CD4-positive, alpha-beta memory T cell (primary cell): ENCODE measurements around the gene DIABLO. TPM values are rescaled to one million over a fixed set of nuclear protein-coding genes. Genes with fewer than 3 reads are reported as not detected.
"Not testable (repeated sequence)": the region's sequence is repeated elsewhere in the genome, so short reads cannot be mapped to it uniquely, and the experiment has no call there.

Experiments used
- CTCF ChIA-PET: fragments of 350-600 bp; sonication (Branson Sonifier 250); formaldehyde crosslinking; loops from one replicate; lab custom pipeline; 2021; ENCODE audit warnings: inconsistent platforms; ENCODE audit not compliant: partially characterized antibody; lab: Charles Lee
- POLR2A ChIA-PET: fragments of 350-600 bp; sonication (Branson Sonifier 250); formaldehyde crosslinking; loops from one replicate; lab custom pipeline; 2021; ENCODE audit not compliant: partially characterized antibody; lab: Charles Lee
- DNase-seq, 5 donors: peaks; one replicate each; pipeline versions ENCODE4 v3.0.0 to v3.0.0-alpha.2; 2020 to 2022; ENCODE audit warnings: mixed read lengths in 1 of 5
- H3K27ac ChIP-seq: one replicate; pipeline ENCODE4 v1.7.0; 2013; ENCODE audit warnings: low read depth, low read length
- H3K27me3 ChIP-seq: 2 replicates; pipeline ENCODE4 v1.7.0; 2013; ENCODE audit warnings: mild to moderate bottlenecking, low read length, moderate library complexity; ENCODE audit not compliant: insufficient read depth
- H3K36me3 ChIP-seq: 2 replicates; pipeline ENCODE4 v1.7.0; 2013; ENCODE audit warnings: mild to moderate bottlenecking, low read length, moderate library complexity; ENCODE audit not compliant: insufficient read depth
- H3K4me1 ChIP-seq: 2 replicates; pipeline ENCODE4 v1.7.0; 2013; ENCODE audit warnings: mild to moderate bottlenecking, low read length, moderate library complexity; ENCODE audit not compliant: insufficient read depth
- H3K4me3 ChIP-seq, 2 donors: one replicate each; pipeline ENCODE4 v1.7.0; 2013; ENCODE audit warnings: low read length in 2 of 2, mild to moderate bottlenecking in 1 of 2
- H3K9me3 ChIP-seq, 2 donors: one replicate each; pipeline ENCODE4 v1.7.0; 2013; ENCODE audit warnings: low read length in 2 of 2, control low read depth in 1 of 2; ENCODE audit not compliant: control insufficient read depth in 1 of 2
- H3K27ac Mint-ChIP-seq, 7 donors: one replicate each; pipeline ENCODE4 v1.8.0; 2020 to 2021; ENCODE audit warnings: mixed read lengths in 7 of 7, mild to moderate bottlenecking in 6 of 7, inconsistent platforms in 3 of 7, moderate library complexity in 3 of 7
- H3K27me3 Mint-ChIP-seq, 2 donors: one replicate each; pipeline ENCODE4 v1.8.0; 2020 to 2021; ENCODE audit warnings: mixed read lengths in 2 of 2
- H3K36me3 Mint-ChIP-seq, 2 donors: one replicate each; pipeline ENCODE4 v1.8.0; 2020 to 2021; ENCODE audit warnings: mixed read lengths in 2 of 2, inconsistent platforms in 1 of 2, mild to moderate bottlenecking in 1 of 2
- H3K4me1 Mint-ChIP-seq, 4 donors: one replicate each; pipeline ENCODE4 v1.8.0; 2020 to 2021; ENCODE audit warnings: mixed read lengths in 4 of 4, mild to moderate bottlenecking in 1 of 4
- H3K4me3 Mint-ChIP-seq, 8 donors: one replicate each; pipeline ENCODE4 v1.8.0; 2020 to 2021; ENCODE audit warnings: mixed read lengths in 8 of 8, mild to moderate bottlenecking in 7 of 8, moderate library complexity in 6 of 8, inconsistent platforms in 3 of 8
- H3K9me3 Mint-ChIP-seq, 8 donors: one replicate each; pipeline ENCODE4 v1.8.0; 2020 to 2021; ENCODE audit warnings: mixed read lengths in 8 of 8, mild to moderate bottlenecking in 5 of 8, inconsistent platforms in 3 of 8, moderate library complexity in 1 of 8
- intact Hi-C: fragments of 100-400 bp; cut with micrococcal nuclease; formaldehyde crosslinking; loops from one replicate; pipeline ENCODE4 v1.15.1; 2023
- polyA plus RNA-seq, 2 donors: library from polyadenylated mRNA; unstranded; fragments of 300-500 nt; fragmentation: Illumina TruSeq; gene quantifications; one replicate each; pipeline ENCODE4 v1.2.3, GENCODE V29; 2021
- total RNA-seq, 2 experiments: library from RNA; stranded (reverse); gene quantifications; one replicate each; pipeline ENCODE4 v1.2.3, GENCODE V29; 2021

DIABLO gene
- total RNA-seq (10 to 100 TPM; 40.0 to 44.1 TPM), polyA plus RNA-seq (10 to 100 TPM; 61.7 to 62.0 TPM)

- H3K27me3 ChIP-seq, result no peaks in the 10 kb centered on the region
- intact Hi-C loops, result loop anchor here (1.0 to 10.0 kb wide), 9 partner anchors 18 to 821 kb away; partner anchors contain the start of genes KNTC1, OGFOD2, RNF34 and VPS33A
- peak within 1 kb of the TSS; percentile 88 to 93 (median 91) for H3K4me3 Mint-ChIP-seq
- H3K27ac ChIP-seq, result peak within 1 kb of the TSS; percentile 99
- H3K27ac Mint-ChIP-seq, result peak within 1 kb of the TSS; percentile 90 to 98 (median 96)
- CTCF ChIA-PET, result interaction anchor here (1.0 to 5.4 kb wide), 3 partner anchors 19 to 41 kb away, joined by 3 to 28 read pairs (median 10); partner anchors contain the start of gene B3GNT4
- no peaks in the 10 kb centered on the region for H3K9me3 ChIP-seq
- H3K4me3 ChIP-seq, result peak within 1 kb of the TSS; percentile 63 to 76
- H3K9me3 Mint-ChIP-seq, result no peaks in the 10 kb centered on the region
- H3K27me3 Mint-ChIP-seq, result no peaks in the 10 kb centered on the region
- DNase-seq, result peak; percentile 100
- peaks cover 36% of the 10 kb centered on the region for H3K4me1 ChIP-seq
- peaks cover 17 to 45% of the 10 kb centered on the region in 2 donors for H3K36me3 Mint-ChIP-seq
- peaks cover 24% of the 10 kb centered on the region for H3K36me3 ChIP-seq
- H3K4me1 Mint-ChIP-seq, result peaks cover 25 to 56% (median 39%) of the 10 kb centered on the region in 4 donors
- POLR2A ChIA-PET, result interaction anchor here (0.7 to 9.5 kb wide), 22 partner anchors 9 to 1139 kb away, joined by 3 to 155 read pairs (median 6); partner anchors contain the start of genes B3GNT4, CFAP251, DENR and KNTC1
Measured at GRCh38 chr12:122225683-122226365, at the start of gene DIABLO. TSS of gene DIABLO (minus strand) at chr12:122226052. CDS start at chr12:122226014, 38 bp downstream.

GRCh38 chr12:122275459-122275858 lies 49.6 kb upstream of the DIABLO start:
- Mint-ChIP-seq H3K4me1 (no peaks in the 10 kb centered on the region), H3K36me3 (peaks cover 36 to 46% of the 10 kb centered on the region in 2 donors), H3K4me3 (peak overlapping the region in 1 of 8 donors; percentile 35), H3K27me3 (no peaks in the 10 kb centered on the region), H3K27ac (no peak overlapping the region), H3K9me3 (no peaks in the 10 kb centered on the region)
- Histone ChIP-seq H3K27me3 (no peaks in the 10 kb centered on the region), H3K4me3 (no peak overlapping the region), H3K36me3 (peaks cover 23% of the 10 kb centered on the region), H3K27ac (no peak overlapping the region), H3K9me3 (no peaks in the 10 kb centered on the region), H3K4me1 (no peaks in the 10 kb centered on the region)
- intact Hi-C loops, result no loop called here
- DNase-seq, result no peak
- ChIA-PET CTCF (no interaction called here), POLR2A (no interaction called here)

GRCh38 chr12:122266230-122266901 lies 40.5 kb upstream of the DIABLO start, which contains the start of gene VPS33A:
TSS of gene VPS33A (minus strand) at chr12:122266494. CDS start at chr12:122266408, 86 bp downstream.
- CTCF ChIA-PET, result interaction anchor here (0.7 to 2.8 kb wide), 19 partner anchors 12 to 1082 kb away, joined by 3 to 35 read pairs (median 5); partner anchors contain the start of gene DIABLO
- Mint-ChIP-seq H3K9me3 (peaks cover 0 to 9% (median 1%) of the 10 kb centered on the region in 8 donors), H3K4me1 (peaks cover 14 to 37% (median 25%) of the 10 kb centered on the region in 4 donors), H3K4me3 (peak within 1 kb of the TSS; percentile 96 to 99 (median 98)), H3K27me3 (peaks cover 0 to 4% of the 10 kb centered on the region in 2 donors), H3K27ac (peak within 1 kb of the TSS; percentile 99 to 100 (median 99)), H3K36me3 (peaks cover 10 to 38% of the 10 kb centered on the region in 2 donors)
- DNase-seq, result peak; percentile 88 to 93 (median 91)
- Histone ChIP-seq H3K4me3 (peak within 1 kb of the TSS; percentile 70 to 99), H3K27ac (peak within 1 kb of the TSS; percentile 81), H3K4me1 (peaks cover 23% of the 10 kb centered on the region), H3K9me3 (no peaks in the 10 kb centered on the region), H3K27me3 (no peaks in the 10 kb centered on the region), H3K36me3 (peaks cover 8% of the 10 kb centered on the region)
- POLR2A ChIA-PET, result interaction anchor here (0.6 to 9.3 kb wide), 13 partner anchors 9 to 1799 kb away, joined by 3 to 128 read pairs (median 4); partner anchors contain the start of genes DIABLO, KNTC1 and RSRC2
- intact Hi-C loops, result loop anchor here (1.0 to 2.0 kb wide), 4 partner anchors 22 to 212 kb away; partner anchors contain the start of gene DIABLO

GRCh38 chr12:122265886-122266229 lies 40.0 kb upstream of the DIABLO start:
- peak overlapping the region; percentile 96 to 99 (median 98) for H3K4me3 Mint-ChIP-seq
- intact Hi-C loops, result loop anchor here (1.0 to 2.0 kb wide), 4 partner anchors 22 to 212 kb away; partner anchors contain the start of gene DIABLO
- CTCF ChIA-PET, result interaction anchor here (0.9 to 2.8 kb wide), 4 partner anchors 13 to 91 kb away, joined by 3 to 35 read pairs (median 6); no protein-coding TSS in a partner anchor
- H3K27ac Mint-ChIP-seq, result peak overlapping the region; percentile 99 to 100 (median 99)
- Histone ChIP-seq H3K27ac (peak overlapping the region; percentile 81), H3K4me1 (peaks cover 23% of the 10 kb centered on the region), H3K36me3 (peaks cover 10% of the 10 kb centered on the region), H3K4me3 (peak overlapping the region; percentile 70 to 99), H3K9me3 (no peaks in the 10 kb centered on the region), H3K27me3 (no peaks in the 10 kb centered on the region)
- peaks cover 0 to 4% of the 10 kb centered on the region in 2 donors for H3K27me3 Mint-ChIP-seq
- POLR2A ChIA-PET, result interaction anchor here (0.6 to 9.3 kb wide), 8 partner anchors 9 to 1798 kb away, joined by 3 to 128 read pairs (median 4); partner anchors contain the start of genes DIABLO, KNTC1 and RSRC2
- H3K36me3 Mint-ChIP-seq, result peaks cover 15 to 43% of the 10 kb centered on the region in 2 donors
- DNase-seq, result peak in 1 of 5 donors; percentile 70
- H3K9me3 Mint-ChIP-seq, result peaks cover 0 to 9% (median 1%) of the 10 kb centered on the region in 8 donors
- peaks cover 15 to 42% (median 25%) of the 10 kb centered on the region in 4 donors for H3K4me1 Mint-ChIP-seq

GRCh38 chr12:122265476-122265875 lies 39.6 kb upstream of the DIABLO start:
- peak overlapping the region; percentile 99 to 100 (median 99) for H3K27ac Mint-ChIP-seq
- intact Hi-C loops, result no loop called here
- peaks cover 14% of the 10 kb centered on the region for H3K36me3 ChIP-seq
- peaks cover 23% of the 10 kb centered on the region for H3K4me1 ChIP-seq
- CTCF ChIA-PET, result interaction anchor here (1.3 to 2.8 kb wide), 3 partner anchors 13 to 21 kb away, joined by 5 to 35 read pairs (median 6); no protein-coding TSS in a partner anchor
- H3K9me3 Mint-ChIP-seq, result peaks cover 0 to 9% (median 1%) of the 10 kb centered on the region in 8 donors
- peak overlapping the region; percentile 70 to 99 for H3K4me3 ChIP-seq
- H3K4me3 Mint-ChIP-seq, result peak overlapping the region; percentile 96 to 99 (median 98)
- peak in 3 of 5 donors; percentile 27 to 51 (median 45) for DNase-seq
- H3K27me3 Mint-ChIP-seq, result peaks cover 0 to 4% of the 10 kb centered on the region in 2 donors
- POLR2A ChIA-PET, result interaction anchor here (0.9 to 9.3 kb wide), 6 partner anchors 8 to 40 kb away, joined by 3 to 128 read pairs (median 4); partner anchors contain the start of gene DIABLO
- H3K36me3 Mint-ChIP-seq, result peaks cover 18 to 46% of the 10 kb centered on the region in 2 donors
- no peaks in the 10 kb centered on the region for H3K27me3 ChIP-seq
- H3K4me1 Mint-ChIP-seq, result peaks cover 16 to 44% (median 25%) of the 10 kb centered on the region in 4 donors
- no peaks in the 10 kb centered on the region for H3K9me3 ChIP-seq
- peak overlapping the region; percentile 81 for H3K27ac ChIP-seq

- DNase-seq, H3K4me3 Mint-ChIP-seq, H3K4me3 ChIP-seq, intact Hi-C loops, H3K9me3 ChIP-seq, H3K27ac ChIP-seq, H3K9me3 Mint-ChIP-seq, H3K27me3 Mint-ChIP-seq, H3K27me3 ChIP-seq: not testable (repeated sequence)
- peaks cover 14% of the 10 kb centered on the region for H3K4me1 ChIP-seq
- peaks cover 18% of the 10 kb centered on the region for H3K36me3 ChIP-seq
- Mint-ChIP-seq H3K4me1 (peaks cover 21 to 53% (median 33%) of the 10 kb centered on the region in 4 donors), H3K27ac (peak overlapping the region in 1 of 7 donors; percentile 36), H3K36me3 (peaks cover 39 to 65% of the 10 kb centered on the region in 2 donors)
- ChIA-PET CTCF (interaction anchor here (3.3 kb wide), 1 partner anchor 16 kb away, joined by 16 read pairs; no protein-coding TSS in a partner anchor), POLR2A (interaction anchor here (0.8 to 5.2 kb wide), 2 partner anchors 10 to 15 kb away, joined by 3 to 31 read pairs; no protein-coding TSS in a partner anchor)
Measured at GRCh38 chr12:122260735-122261134, 34.9 kb upstream of the DIABLO start.
